Stimulated activated CD4-positive, alpha-beta T cell treated with anti-CD3 and anti-CD28 coated beads, Interleukin-4, amount 100 ng/mL, for 48 hours (primary cell): ENCODE measurements around the gene ARHGEF5.
"Not testable (repeated sequence)": the region's sequence is repeated elsewhere in the genome, so short reads cannot be mapped to it uniquely, and the experiment has no call there.

Experiments
- DNase-seq, 2 donors: peaks; one replicate each; pipeline ENCODE4 v3.0.0-alpha.2; 2020; ENCODE audit warnings: low read depth in 2 of 2

Gene ARHGEF5

DNA sequence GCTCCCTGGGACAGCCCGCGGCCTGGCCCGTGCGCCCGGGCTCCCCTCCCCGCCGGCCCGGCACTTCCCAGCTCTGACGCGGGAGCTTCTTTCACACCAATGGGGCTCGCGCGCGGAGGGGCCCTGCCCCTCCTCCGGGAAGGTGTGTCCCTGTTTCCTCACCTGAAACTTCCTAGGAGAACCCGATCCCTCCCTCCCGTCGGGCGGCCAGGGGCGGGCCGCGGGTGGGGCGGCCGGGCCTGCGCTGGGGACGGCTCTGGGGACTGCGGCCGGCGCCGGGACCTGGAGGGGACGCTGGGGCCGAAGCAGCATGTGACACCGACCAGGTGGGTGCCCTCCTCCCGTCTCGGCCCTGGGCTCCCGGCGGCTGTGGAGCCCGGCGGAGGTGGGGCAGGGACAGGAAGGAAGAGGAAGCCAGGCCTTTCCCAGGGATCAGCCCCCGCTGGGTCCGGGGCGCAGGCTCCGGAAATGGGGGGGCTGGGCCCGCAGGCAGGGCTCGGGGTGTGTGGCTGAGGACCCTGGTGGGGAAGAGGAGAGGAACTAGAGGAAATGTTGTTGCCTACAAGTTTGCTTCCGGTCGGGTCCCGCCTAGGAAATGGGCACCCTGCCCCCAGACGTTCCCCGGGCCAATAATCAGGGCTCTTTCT lies at the start of gene ARHGEF5:
Gene ARHGEF5, plus strand, starts transcription at position 227 of the 647 bp plus-strand sequence. CDS start 7,268 bp downstream, outside the sequence.
- not testable (repeated sequence) for DNase-seq

- not testable (repeated sequence) for DNase-seq
Measured at GRCh38 chr7:144309702-144310101, 45.5 kb upstream of the ARHGEF5 start.

- DNase-seq = not testable (repeated sequence)
Measured at GRCh38 chr7:144311218-144311617, 44.0 kb upstream of the ARHGEF5 start.

GRCh38 chr7:144311872-144312469 lies 43.2 kb upstream of the ARHGEF5 start, which contains the start of gene OR2A1:
TSS of gene OR2A1 (plus strand) at chr7:144312419. CDS start at chr7:144318125, 5,706 bp downstream.
- DNase-seq = not testable (repeated sequence)

- not testable (repeated sequence) for DNase-seq
Measured at GRCh38 chr7:144317537-144317936, 37.7 kb upstream of the ARHGEF5 start.

DNA sequence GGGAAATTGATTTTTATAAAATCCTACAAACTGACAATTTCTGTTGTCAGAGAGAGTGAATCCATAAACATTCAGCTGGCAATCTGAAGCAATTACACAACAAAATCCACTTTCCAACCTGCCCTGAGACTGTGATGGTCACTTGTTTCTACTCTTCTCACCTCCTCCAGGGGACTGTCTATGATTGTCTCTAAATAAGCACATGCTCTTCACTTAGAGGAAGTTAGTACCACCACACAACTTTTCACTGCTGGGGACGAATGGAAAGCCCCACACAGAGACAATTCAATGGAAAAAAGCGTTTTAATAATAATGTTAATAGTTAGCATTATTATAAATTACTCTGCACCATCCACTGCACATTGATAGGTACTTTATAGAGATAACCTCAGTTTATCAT lies 35.7 kb upstream of the ARHGEF5 start:
- not testable (repeated sequence) for DNase-seq

- DNase-seq = not testable (repeated sequence)
Measured at GRCh38 chr7:144321677-144322206, 33.5 kb upstream of the ARHGEF5 start.

DNA sequence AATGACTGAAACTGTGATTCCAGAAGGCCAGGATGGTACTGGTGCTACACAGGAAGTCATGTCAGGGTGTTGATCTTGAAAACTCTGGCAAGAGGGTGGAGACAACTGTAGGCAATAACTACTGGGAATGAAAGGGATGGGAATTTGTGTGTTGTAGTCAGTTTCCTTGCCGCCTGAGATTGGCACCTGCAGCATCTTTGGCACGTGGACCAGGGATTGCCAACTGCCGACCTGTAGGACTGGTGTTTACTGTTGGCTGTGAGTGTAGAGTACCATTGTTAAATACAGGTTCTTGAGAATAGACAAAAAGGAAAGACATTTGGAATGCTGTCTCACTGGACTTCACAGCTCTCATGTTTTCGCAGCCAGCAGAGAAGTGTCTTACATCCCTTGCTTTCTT lies 31.8 kb upstream of the ARHGEF5 start:
- not testable (repeated sequence) for DNase-seq

DNA sequence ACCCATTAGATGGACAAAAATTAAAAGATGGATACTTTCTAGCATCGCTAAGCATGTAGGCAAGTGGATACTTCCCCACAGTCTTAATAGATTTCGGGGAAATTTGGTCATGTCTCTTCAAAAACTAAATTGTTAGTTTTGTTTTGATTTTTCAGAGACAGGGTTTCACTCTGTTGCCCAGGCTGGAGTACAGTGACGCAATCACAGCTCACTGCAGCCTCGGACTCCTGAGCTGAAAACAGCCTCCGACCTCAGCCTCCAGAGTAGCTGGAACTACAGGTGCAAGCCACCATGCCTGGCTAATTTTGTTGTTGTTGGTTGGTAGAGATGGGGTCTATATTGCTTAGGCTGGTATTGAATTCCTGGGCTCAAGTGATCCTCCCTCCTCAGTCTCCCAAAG lies 29.3 kb upstream of the ARHGEF5 start:
- DNase-seq = not testable (repeated sequence)

DNA sequence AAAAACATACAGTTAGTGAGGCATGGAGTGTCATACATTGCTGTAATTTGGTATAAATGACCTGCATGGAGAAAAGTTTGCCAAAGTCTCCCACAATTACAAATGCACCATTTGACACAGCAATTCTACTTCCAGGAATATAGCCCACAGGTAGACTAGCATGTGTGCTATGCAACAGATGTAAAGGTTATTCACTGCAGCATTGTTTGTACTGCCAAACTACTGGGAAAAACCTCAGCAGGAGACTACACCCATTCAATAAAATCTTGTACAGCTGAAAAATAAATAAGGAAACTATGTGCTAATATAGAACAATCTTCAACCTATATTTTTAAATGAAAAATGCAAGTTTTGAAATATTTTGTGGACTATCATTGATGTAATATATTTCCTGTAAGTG lies 25.2 kb upstream of the ARHGEF5 start:
- DNase-seq = not testable (repeated sequence)

DNA sequence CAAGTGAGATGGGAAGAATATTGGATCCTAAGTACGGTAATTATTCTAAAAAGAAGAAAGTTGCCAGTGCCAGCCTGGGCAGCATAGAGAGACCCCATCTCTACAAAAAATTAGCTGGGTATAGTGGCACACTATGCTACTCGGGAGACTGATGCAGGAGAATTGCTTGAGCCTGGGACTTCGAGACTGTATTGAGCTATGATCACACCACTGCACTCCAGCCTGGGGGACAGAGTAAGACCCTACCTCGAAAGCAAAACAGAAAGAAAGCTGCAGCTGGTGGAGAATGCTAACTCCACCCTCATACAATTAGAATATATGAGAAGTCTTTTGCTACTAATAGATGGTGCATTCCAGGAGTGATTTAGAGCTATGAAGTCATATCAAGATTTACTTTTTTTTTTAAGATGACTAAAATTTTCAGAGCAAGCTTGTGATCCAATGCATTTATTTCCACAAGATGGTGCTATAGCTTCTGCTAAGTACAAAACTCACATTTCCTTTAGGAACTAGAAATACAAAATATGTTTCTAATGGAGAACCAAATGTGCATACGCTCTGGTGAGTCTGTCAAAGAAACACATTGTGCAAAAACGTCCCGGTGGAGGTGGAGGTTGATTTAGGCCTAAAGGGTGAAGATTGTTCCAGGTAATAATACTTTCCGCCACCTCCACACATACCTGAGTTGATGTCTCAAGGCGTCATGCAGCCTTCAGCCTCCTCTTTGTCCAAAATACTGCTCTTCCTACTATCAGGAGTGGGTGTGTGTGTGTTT lies 23.8 kb upstream of the ARHGEF5 start:
- not testable (repeated sequence) for DNase-seq

GRCh38 chr7:144331996-144332288 lies 23.3 kb upstream of the ARHGEF5 start:
- not testable (repeated sequence) for DNase-seq

DNA sequence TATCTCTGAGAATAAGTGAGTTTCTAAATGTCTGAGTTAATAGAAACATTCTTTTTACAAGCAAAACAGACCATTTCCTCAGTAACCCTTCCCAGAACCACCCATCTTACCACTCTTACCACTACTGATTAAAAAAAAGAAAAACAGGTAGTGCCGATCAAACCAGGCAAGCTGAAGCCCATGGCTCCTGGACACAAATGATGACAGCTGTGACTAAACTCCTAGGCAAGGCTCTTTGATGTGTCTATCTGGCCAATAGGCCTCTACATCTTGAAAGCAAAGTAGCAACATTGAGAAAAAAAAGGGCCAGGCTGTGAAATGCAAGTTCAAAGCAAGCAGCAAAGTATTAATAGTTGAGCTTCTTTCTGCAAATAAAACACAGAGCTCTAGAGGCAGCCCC lies 6.6 kb upstream of the ARHGEF5 start:
- DNase-seq = not testable (repeated sequence)

GRCh38 chr7:144351667-144352066 lies 3.5 kb upstream of the ARHGEF5 start:
- not testable (repeated sequence) for DNase-seq

DNA sequence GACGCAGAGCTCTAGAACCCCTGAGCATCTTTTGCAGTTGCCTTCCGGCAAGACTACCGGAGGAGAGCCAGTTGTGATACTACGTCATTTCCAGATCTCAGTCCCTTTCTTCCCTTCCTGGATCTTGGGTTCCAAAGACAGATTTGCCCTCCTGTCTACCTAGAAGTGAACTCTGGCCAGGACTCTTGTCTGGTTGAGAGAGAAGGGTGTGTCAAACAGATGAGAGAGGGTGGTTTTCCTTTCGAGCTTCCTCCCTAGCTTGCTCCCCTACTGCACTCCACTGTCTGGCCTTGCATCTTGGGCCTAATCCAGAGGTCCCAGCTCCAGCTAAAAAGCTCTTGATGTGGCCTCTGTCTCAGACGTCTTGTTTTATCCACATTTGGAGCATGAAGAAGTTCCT lies 983 bp downstream of the ARHGEF5 start:
- not testable (repeated sequence) for DNase-seq

DNA sequence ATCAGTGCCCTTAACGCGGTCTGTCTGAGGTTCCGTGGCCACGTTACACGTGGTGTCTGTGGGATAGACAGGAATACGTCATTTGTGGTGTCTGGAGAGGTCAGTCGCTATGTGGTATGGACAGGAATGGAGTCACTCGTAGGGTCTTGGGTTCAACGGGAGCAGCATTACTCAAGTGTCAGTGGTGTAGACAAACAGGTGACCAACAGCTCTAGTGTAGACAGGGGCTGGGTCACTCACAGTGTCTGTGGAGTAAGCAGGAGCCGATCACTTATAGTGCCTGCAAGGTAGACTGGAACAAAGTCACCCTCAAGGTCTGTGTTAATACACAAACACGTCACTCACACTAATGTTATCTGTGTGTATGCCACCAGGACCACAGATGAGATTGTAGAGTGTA lies 1.7 kb downstream of the ARHGEF5 start:
- DNase-seq = not testable (repeated sequence)

DNA sequence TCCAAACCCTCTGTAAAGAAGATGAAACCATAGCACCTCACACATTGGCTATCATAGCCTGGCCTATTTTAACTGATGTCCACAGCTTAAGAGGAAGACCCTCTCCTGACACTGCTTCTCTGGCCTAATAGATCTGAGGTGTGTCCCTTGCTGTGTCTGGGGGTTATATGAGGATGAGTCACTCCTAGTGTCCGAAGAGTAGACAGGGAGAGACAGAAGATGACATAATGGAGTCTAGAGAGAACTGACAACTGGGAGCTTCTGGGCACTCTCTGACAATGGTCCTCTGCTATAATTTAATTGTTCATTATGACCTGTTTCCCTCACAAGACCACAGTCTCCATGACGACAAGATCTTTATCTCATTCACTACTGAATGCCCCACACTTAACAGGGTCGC lies 6.9 kb downstream of the ARHGEF5 start:
- DNase-seq = not testable (repeated sequence)

- DNase-seq = not testable (repeated sequence)
Measured at GRCh38 chr7:144365523-144365922, 10.3 kb downstream of the ARHGEF5 start.

DNA sequence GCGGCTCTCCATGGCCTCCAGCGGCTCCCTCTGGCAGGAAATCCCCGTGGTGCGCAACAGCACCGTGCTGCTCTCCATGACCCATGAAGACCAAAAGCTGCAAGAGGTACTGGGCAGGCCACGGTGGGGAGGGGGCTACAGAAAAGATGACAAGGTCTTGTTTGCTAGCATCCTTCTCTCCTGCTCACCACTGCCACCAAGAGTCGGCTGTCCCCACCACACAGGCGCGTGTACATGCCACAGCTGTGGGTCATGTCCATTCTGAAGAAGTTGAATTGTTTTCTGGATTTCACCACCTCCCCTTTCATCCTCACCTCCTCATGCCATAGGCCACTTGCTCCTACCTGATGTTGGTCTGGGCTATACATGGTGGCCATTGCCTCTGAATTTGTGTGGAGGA lies 12.0 kb downstream of the ARHGEF5 start:
- DNase-seq = not testable (repeated sequence)

DNA sequence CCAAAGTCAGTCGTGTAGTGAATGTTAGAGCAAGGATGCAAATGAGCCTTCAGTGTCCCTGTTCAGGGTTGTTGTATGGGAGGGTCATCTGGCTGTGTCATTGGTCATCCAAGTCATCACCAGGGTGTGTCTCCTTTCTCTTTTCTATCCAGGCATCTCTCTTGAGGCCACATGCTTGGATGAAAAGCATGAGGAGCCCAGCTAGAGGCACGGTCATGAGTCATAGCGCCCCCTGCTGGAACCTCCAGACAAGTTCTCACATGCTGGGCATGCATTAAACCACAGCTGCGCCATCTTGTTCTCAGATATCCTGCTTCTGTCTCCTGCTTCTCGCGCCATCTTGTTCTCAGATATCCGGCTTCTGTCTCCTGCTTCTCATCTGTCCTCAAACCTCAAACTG lies 14.0 kb downstream of the ARHGEF5 start:
- DNase-seq = not testable (repeated sequence)

GRCh38 chr7:144378651-144379050 lies 23.4 kb downstream of the ARHGEF5 start:
- DNase-seq = no peak

DNA sequence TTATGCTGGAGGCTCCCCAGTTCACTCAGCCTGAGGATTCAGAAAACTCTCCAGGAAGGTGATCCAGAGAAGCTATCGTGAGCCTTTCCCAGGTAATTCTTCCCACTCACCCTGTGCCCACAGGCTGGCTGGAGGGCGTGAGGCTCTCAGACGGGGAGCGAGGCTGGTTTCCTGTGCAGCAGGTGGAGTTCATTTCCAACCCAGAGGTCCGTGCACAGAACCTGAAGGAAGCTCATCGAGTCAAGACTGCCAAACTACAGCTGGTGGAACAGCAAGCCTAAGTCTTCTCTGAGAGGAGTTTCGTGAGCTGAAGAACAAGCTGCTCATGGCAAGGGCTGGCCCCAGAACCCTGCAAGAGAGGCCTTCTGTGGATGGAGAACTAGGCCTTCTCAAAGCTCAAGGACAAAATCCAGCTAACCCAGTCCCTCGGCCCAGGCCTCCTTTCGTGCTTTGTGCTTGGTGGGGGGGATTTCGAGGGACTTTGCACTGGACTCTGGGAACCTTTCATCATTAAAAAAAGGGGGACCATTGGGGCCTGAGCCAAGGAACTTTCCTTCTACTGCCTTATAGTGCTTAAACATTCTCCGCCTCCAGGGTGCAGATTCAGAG lies 24.7 kb downstream of the ARHGEF5 start:
- no peak for DNase-seq
